Upper lobe of left lung (tissue), 6 donors: ENCODE measurements around the gene PTBP3. TPM values are rescaled to one million over a fixed set of nuclear protein-coding genes. Genes with fewer than 3 reads are reported as not detected.

Source experiments
- ATAC-seq, 2 donors: fragments of 200-7000 bp; cut with Tn5 transposase; one replicate each; pipeline ENCODE4 v1.9.1; 2022; ENCODE audit warnings: mild to moderate bottlenecking in 2 of 2, moderate library complexity in 2 of 2; ENCODE audit not compliant: low FRiP score in 2 of 2
- DNase-seq, 2 donors: peaks; one replicate each; pipeline ENCODE4 v3.0.0-alpha.2; 2019 to 2020
- H3K27ac ChIP-seq, 4 donors: fragments of 200-600 bp; sonication (generic); one replicate each; pipeline ENCODE4 v1.5.1; 2016 to 2019
- H3K27me3 ChIP-seq, 4 donors: fragments of 200-600 bp; sonication (generic); one replicate each; pipeline ENCODE4 v1.5.1; 2017 to 2019
- H3K36me3 ChIP-seq, 4 donors: fragments of 200-600 bp; sonication (generic); one replicate each; pipeline ENCODE4 v1.5.1; 2016 to 2019
- H3K4me1 ChIP-seq, 4 donors: fragments of 200-600 bp; sonication (generic); one replicate each; pipeline ENCODE4 v1.5.1; 2018 to 2019
- H3K4me3 ChIP-seq, 4 donors: fragments of 200-600 bp; sonication (generic); one replicate each; pipeline ENCODE4 v1.5.1; 2017 to 2019; ENCODE audit warnings: mild to moderate bottlenecking in 2 of 4, moderate library complexity in 1 of 4
- H3K9me3 ChIP-seq, 4 donors: fragments of 200-600 bp; sonication (generic); one replicate each; pipeline ENCODE4 v1.5.1; 2018 to 2019
- CTCF ChIP-seq, 6 experiments: fragments of 450-650 bp in 4 of 6; fragments of 200-600 bp in 2 of 6; sonication (generic) in 2 of 6; IDR thresholded peaks; one replicate each; pipeline ENCODE4 v1.5.1; 2016 to 2019; ENCODE audit warnings: antibody characterized with exemption in 6 of 6
- EP300 ChIP-seq, 4 donors: sonication (generic); formaldehyde crosslinking; IDR thresholded peaks; one replicate each; pipeline ENCODE4 v1.5.1; 2017; ENCODE audit warnings: antibody characterized with exemption in 4 of 4, control low read depth in 2 of 4
- POLR2A ChIP-seq, 4 donors: fragments of 450-650 bp; IDR thresholded peaks; one replicate each; pipeline ENCODE4 v1.5.1; 2016 to 2017; ENCODE audit warnings: antibody characterized with exemption in 4 of 4, mild to moderate bottlenecking in 2 of 4
- POLR2AphosphoS5 ChIP-seq, 2 donors: sonication (generic); formaldehyde crosslinking; IDR thresholded peaks; one replicate each; pipeline ENCODE4 v1.5.1; 2017; ENCODE audit warnings: antibody characterized with exemption in 2 of 2
- WGBS, 2 donors: methylation state at CpG; one replicate each; pipeline ENCODE4 v1.1.5; 2017 to 2018; 5-methylcytosine and 5-hydroxymethylcytosine counted together
- total RNA-seq, 6 donors: library from RNA; depleted of rRNA in 4 of 6; stranded (reverse); fragments of >200 nt in 4 of 6; gene quantifications; one replicate each; pipeline versions ENCODE4 v1.1.0 to v1.2.1, GENCODE V29; 2016 to 2021
- donor health status: DM: no; HTN: no; CAD: no; lungs with moderate emphysema.
- donor health status: DM: no; HTN: yes; CAD: no; lungs with severe emphysema.

The PTBP3 gene
- total RNA-seq, 6 donors from 2014 or later: 34.6 to 88.5 (median 74.4) TPM

GRCh38 chr9:112326194-112326593 lies 7.2 kb downstream of the PTBP3 start:
- H3K36me3 ChIP-seq: no peaks in the 10 kb centered on the region
- H3K4me1 ChIP-seq: peaks cover 22 to 45% (median 32%) of the 10 kb centered on the region in 4 donors
- WGBS, 2 donors: 33 to 63% methylated on average over 3 of the region's 3 CpGs

GRCh38 chr9:112325600-112325999 lies 7.8 kb downstream of the PTBP3 start:
- Histone ChIP-seq H3K36me3 (no peaks in the 10 kb centered on the region), H3K4me3 (no peak overlapping the region), H3K27me3 (no peaks in the 10 kb centered on the region), H3K9me3 (no peaks in the 10 kb centered on the region), H3K27ac (no peak overlapping the region), H3K4me1 (peaks cover 16 to 39% (median 28%) of the 10 kb centered on the region in 4 donors)
- 81 to 84% methylated on average over 8 of the region's 8 CpGs for WGBS, 2 donors
- TF ChIP-seq POLR2AphosphoS5 (IDR thresholded peaks at IDR 0.05) (no peak), EP300 (IDR thresholded peaks at IDR 0.05) (no peak), POLR2A (IDR thresholded peaks at IDR 0.05) (no peak), CTCF (IDR thresholded peaks at IDR 0.05) (no peak)
- ATAC-seq (no peak), DNase-seq (peak in 1 of 2 donors; percentile 5)

More at GRCh38 chr9:112326194-112326593, 7.2 kb downstream of the PTBP3 start:
- no peak for TF ChIP-seq POLR2A (IDR thresholded peaks at IDR 0.05)
- no peak for TF ChIP-seq POLR2AphosphoS5 (IDR thresholded peaks at IDR 0.05)
- no peak for TF ChIP-seq EP300 (IDR thresholded peaks at IDR 0.05)
- no peak for TF ChIP-seq CTCF (IDR thresholded peaks at IDR 0.05)
- no peaks in the 10 kb centered on the region for H3K9me3 ChIP-seq
- DNase-seq: no peak
- no peak overlapping the region for H3K4me3 ChIP-seq
- no peak overlapping the region for H3K27ac ChIP-seq
- ATAC-seq: no peak
- H3K27me3 ChIP-seq: no peaks in the 10 kb centered on the region

- Histone ChIP-seq H3K36me3 (no peaks in the 10 kb centered on the region), H3K27me3 (no peaks in the 10 kb centered on the region), H3K4me1 (peaks cover 13 to 34% (median 25%) of the 10 kb centered on the region in 4 donors), H3K27ac (no peak overlapping the region), H3K4me3 (no peak overlapping the region), H3K9me3 (no peaks in the 10 kb centered on the region)
- WGBS, 2 donors: 96% methylated on average over 10 of the region's 10 CpGs
- TF ChIP-seq POLR2AphosphoS5 (IDR thresholded peaks at IDR 0.05) (no peak), CTCF (IDR thresholded peaks at IDR 0.05) (no peak), POLR2A (IDR thresholded peaks at IDR 0.05) (no peak), EP300 (IDR thresholded peaks at IDR 0.05) (no peak)
- ATAC-seq (no peak), DNase-seq (no peak)
These were observed 8.3 kb downstream of the PTBP3 start for GRCh38 chr9:112325127-112325526.

GRCh38 chr9:112323378-112323854 lies 10.0 kb downstream of the PTBP3 start:
- Histone ChIP-seq H3K27ac (no peak overlapping the region), H3K36me3 (no peaks in the 10 kb centered on the region), H3K27me3 (no peaks in the 10 kb centered on the region), H3K9me3 (no peaks in the 10 kb centered on the region), H3K4me1 (peaks cover 10 to 29% (median 20%) of the 10 kb centered on the region in 4 donors), H3K4me3 (no peak overlapping the region)
- DNase-seq: no peak
- ATAC-seq: no peak
- TF ChIP-seq EP300 (IDR thresholded peaks at IDR 0.05): no peak
- TF ChIP-seq POLR2AphosphoS5 (IDR thresholded peaks at IDR 0.05): no peak
- no peak for TF ChIP-seq CTCF (IDR thresholded peaks at IDR 0.05)
- TF ChIP-seq POLR2A (IDR thresholded peaks at IDR 0.05): no peak
- whole genome bisulfite sequencing, 2 donors: 92 to 98% methylated on average over 3 of the region's 3 CpGs

- no peaks in the 10 kb centered on the region for H3K36me3 ChIP-seq
- 90 to 100% methylated on average over 5 of the region's 5 CpGs for WGBS, 2 donors
- H3K4me3 ChIP-seq: no peak overlapping the region
- ATAC-seq (no peak), DNase-seq (no peak)
- no peaks in the 10 kb centered on the region for H3K27me3 ChIP-seq
- H3K9me3 ChIP-seq: no peaks in the 10 kb centered on the region
- peaks cover 4 to 23% (median 14%) of the 10 kb centered on the region in 4 donors for H3K4me1 ChIP-seq
- H3K27ac ChIP-seq: no peak overlapping the region
- TF ChIP-seq POLR2AphosphoS5 (IDR thresholded peaks at IDR 0.05) (no peak), EP300 (IDR thresholded peaks at IDR 0.05) (no peak), POLR2A (IDR thresholded peaks at IDR 0.05) (no peak), CTCF (IDR thresholded peaks at IDR 0.05) (no peak)
These were observed 10.6 kb downstream of the PTBP3 start for GRCh38 chr9:112322701-112323377.
